Adrenal gland (tissue), 12 donors: ENCODE results near the gene PARD3B. TPM values are rescaled to one million over a fixed set of nuclear protein-coding genes. Genes with fewer than 3 reads are reported as not detected.

Experiments
- DNase-seq, 7 donors: peaks; one replicate each; pipeline ENCODE4 v3.0.0-alpha.2; 2019 to 2020
- H3K27ac ChIP-seq, 5 donors: fragments of 200-600 bp; sonication (generic) in 4 of 5; 1 replicate in 3 of 5; 2 replicates in 2 of 5; pipeline versions ENCODE4 v1.5.1 to v1.8.0; 2016 to 2020; ENCODE audit warnings: mild to moderate bottlenecking in 1 of 5
- H3K27me3 ChIP-seq: fragments of 200-600 bp; 2 replicates; pipeline ENCODE4 v1.8.0; 2021
- H3K36me3 ChIP-seq, 2 donors: fragments of 200-600 bp; replicated peaks in 1 of 2; 1 replicate in 1 of 2; 2 replicates in 1 of 2; pipeline versions ENCODE4 v1.5.1 to v1.8.0; 2018 to 2022
- H3K4me1 ChIP-seq, 2 donors: fragments of 200-600 bp; replicated peaks in 1 of 2; 1 replicate in 1 of 2; 2 replicates in 1 of 2; pipeline versions ENCODE4 v1.5.1 to v1.8.0; 2018 to 2021
- H3K4me3 ChIP-seq, 4 donors: fragments of 200-600 bp; sonication (generic) in 3 of 4; one replicate each; pipeline ENCODE4 v1.5.1; 2016 to 2018
- H3K9me3 ChIP-seq, 3 donors: fragments of 200-600 bp; sonication (generic) in 1 of 3; replicated peaks in 1 of 3; 1 replicate in 2 of 3; 2 replicates in 1 of 3; pipeline versions ENCODE4 v1.5.1 to v1.8.0; 2016 to 2021
- CTCF ChIP-seq, 6 experiments: fragments of 450-650 bp in 4 of 6; fragments of 200-600 bp in 2 of 6; sonication (generic) in 1 of 6; IDR thresholded peaks; 1 replicate in 5 of 6; 2 replicates in 1 of 6; pipeline versions ENCODE4 v1.5.1 to v1.8.0; 2016 to 2021; ENCODE audit warnings: antibody characterized with exemption in 6 of 6, mild to moderate bottlenecking in 2 of 6, moderate library complexity in 1 of 6
- POLR2A ChIP-seq, 2 donors: fragments of 450-650 bp; IDR thresholded peaks; one replicate each; pipeline ENCODE4 v1.6.1; 2017; ENCODE audit warnings: antibody characterized with exemption in 2 of 2, mild to moderate bottlenecking in 2 of 2, moderate library complexity in 1 of 2
- WGBS, 4 donors: extraction: QIAGEN DNeasy Blood & Tissue Kit in 2 of 4; methylation state at CpG; one replicate each; pipeline versions ENCODE4 v1.1.5 to v1.1.7; 2013 to 2017; 5-methylcytosine and 5-hydroxymethylcytosine counted together
- intact Hi-C, 2 donors: fragments of 100-400 bp; cut with DNase I; formaldehyde crosslinking; loops; one replicate each; pipeline versions ENCODE4 v1.14.1 to v1.15.0; 2022 to 2023
- polyA plus RNA-seq, 3 donors: library from polyadenylated mRNA; stranded (reverse); fragments of 200-250 nt in 2 of 3; fragments of 350-450 nt in 1 of 3; fragmentation: Illumina TruSeq in 1 of 3; extraction: RNeasy Lipid Tissue Mini Kit (QIAGEN cat#74804) in 1 of 3; gene quantifications; one replicate each; pipeline ENCODE4 v1.2.3, GENCODE V29; 2013 to 2014
- total RNA-seq, 9 donors: library from RNA; depleted of rRNA in 4 of 9; stranded (reverse); fragments of >200 nt in 4 of 9; fragments of 120-200 nt in 1 of 9; fragmentation: NEBNext Ultra II Directional in 1 of 9; extraction: Animal tissue kit (Norgen Biotek cat#: 25700) in 1 of 9; gene quantifications; one replicate each; pipeline versions ENCODE4 v1.1.0 to v1.2.4, GENCODE V29; 2013 to 2023
- donor health status: healthy with polysubstance abuse.
- donor health status: Bipolar disorder and iron deficiency.
- donor health status: DM: yes; HTN: yes; CAD: no.
- donor health status: DM: no; HTN: no; CAD: no.
- donor health status: DM: no; HTN: no; CAD: no.
- donor health status: DM: yes; HTN: yes; CAD: no.

Gene PARD3B
- total and polyA plus RNA-seq, 12 donors = 1.9 to 20.4 (median 9.5) TPM

DNA sequence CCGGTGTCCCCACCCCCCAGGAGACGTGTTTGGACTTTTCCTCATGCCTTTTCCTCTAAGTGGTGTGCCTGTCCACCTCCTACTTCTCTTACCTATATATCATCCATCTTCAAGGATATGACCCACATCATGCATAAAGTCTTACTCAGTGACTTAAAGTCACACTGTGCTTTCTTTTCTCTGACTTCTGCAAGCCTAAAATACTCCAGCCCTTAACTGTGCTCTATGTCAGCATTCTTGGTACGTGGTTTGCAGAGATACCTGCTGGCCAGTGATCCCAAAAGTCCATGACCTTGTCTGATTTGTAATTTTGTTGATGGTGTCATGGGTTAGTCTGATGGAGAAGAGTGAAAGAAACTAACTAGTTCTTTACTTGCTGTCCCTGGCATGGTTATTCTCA, 743.4 kb downstream of the PARD3B start:
- no peak for DNase-seq
- Histone ChIP-seq H3K4me1 (no peaks in the 10 kb centered on the region), H3K36me3 (no peaks in the 10 kb centered on the region), H3K27me3 (no peaks in the 10 kb centered on the region), H3K9me3 (no peaks in the 10 kb centered on the region), H3K27ac (no peak overlapping the region), H3K4me3 (no peak overlapping the region)
- TF ChIP-seq POLR2A (IDR thresholded peaks at IDR 0.05) = no peak
- TF ChIP-seq CTCF (IDR thresholded peaks at IDR 0.05) = no peak
- intact Hi-C loops = no loop called here
- 87 to 95% (median 89%) methylated on average over 3 of the region's 3 CpGs for WGBS, 4 donors

DNA sequence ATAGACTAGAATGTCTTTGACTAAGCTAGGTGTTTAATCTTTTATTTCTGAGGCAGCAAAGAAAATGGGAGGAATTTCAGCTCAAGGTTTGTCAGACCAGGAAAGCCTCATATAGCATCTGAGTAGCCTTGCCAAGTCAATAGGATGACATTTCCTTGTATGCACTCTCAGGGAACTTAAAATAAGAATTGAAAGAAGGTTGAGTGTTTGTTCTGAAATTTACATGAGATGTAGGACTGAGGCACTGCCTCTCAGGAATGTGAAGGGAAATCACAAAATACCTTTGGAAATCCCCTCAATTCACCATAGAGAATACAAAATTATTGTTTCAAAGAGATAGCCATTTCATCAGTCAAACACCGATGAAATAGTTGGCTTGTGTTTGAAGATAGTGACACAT, 745.0 kb downstream of the PARD3B start:
- WGBS, 4 donors = 89 to 95% (median 94%) methylated on average over 1 of the region's 1 CpG
- H3K27ac ChIP-seq = no peak overlapping the region
- H3K36me3 ChIP-seq = no peaks in the 10 kb centered on the region
- intact Hi-C loops = no loop called here
- no peak for TF ChIP-seq POLR2A (IDR thresholded peaks at IDR 0.05)
- no peak for TF ChIP-seq CTCF (IDR thresholded peaks at IDR 0.05)
- no peaks in the 10 kb centered on the region for H3K9me3 ChIP-seq
- no peak overlapping the region for H3K4me3 ChIP-seq
- no peaks in the 10 kb centered on the region for H3K27me3 ChIP-seq
- no peak for DNase-seq
- no peaks in the 10 kb centered on the region for H3K4me1 ChIP-seq

DNA sequence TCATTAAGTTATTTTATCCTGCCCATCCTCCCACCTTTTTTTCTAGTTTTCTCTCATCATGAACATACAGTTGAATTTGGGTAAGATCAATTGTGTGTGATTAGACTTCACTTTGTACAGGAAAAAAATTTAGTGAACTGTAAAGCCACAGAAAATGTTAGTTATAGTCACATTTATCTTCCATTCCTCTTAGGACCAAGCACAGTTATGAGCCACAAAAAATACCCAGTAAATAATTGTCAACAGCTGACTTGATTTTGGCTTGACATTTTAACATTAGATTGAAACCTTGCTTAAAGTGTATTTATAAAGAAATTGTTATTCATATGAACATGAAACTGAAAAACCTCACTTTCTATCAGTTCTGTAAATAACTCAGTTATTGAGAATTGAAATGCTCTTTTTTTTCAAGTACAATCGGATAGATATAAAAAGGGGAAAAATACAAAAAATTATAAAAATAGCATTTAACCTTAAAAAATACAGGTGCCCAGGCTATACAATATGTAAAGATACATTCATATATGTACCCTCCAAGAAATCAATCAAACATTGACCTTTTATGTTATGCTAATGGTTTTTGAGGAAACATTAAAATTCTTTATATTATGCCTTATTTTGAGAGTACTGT, 747.5 kb downstream of the PARD3B start:
- intact Hi-C loops = no loop called here
- no peak overlapping the region for H3K27ac ChIP-seq
- H3K4me1 ChIP-seq = no peaks in the 10 kb centered on the region
- 93 to 98% (median 96%) methylated on average over 1 of the region's 1 CpG for WGBS, 4 donors
- H3K36me3 ChIP-seq = no peaks in the 10 kb centered on the region
- DNase-seq = no peak
- H3K27me3 ChIP-seq = no peaks in the 10 kb centered on the region
- H3K4me3 ChIP-seq = no peak overlapping the region
- TF ChIP-seq CTCF (IDR thresholded peaks at IDR 0.05) (no peak), POLR2A (IDR thresholded peaks at IDR 0.05) (no peak)
- H3K9me3 ChIP-seq = no peaks in the 10 kb centered on the region

DNA sequence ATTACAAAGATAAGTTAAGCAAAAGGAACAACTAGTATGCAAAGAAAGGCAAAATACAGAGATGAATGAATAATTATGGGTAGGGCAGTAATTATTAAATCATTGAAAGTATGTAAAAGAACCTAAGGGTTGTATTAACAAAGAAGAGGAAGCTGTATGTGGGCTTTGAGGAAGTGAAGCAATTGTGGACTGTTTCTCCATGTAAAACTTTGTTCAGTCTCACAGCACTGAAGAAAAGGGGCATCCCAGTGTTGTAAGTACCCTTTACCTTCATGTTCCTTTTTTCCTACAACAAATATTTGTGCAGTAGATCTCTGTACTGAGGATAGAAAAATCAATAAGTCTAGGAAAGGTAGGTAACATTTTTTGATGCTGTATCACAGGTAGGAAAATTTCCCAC, 748.3 kb downstream of the PARD3B start:
- no peaks in the 10 kb centered on the region for H3K27me3 ChIP-seq
- H3K36me3 ChIP-seq = no peaks in the 10 kb centered on the region
- no peaks in the 10 kb centered on the region for H3K4me1 ChIP-seq
- no peak for TF ChIP-seq CTCF (IDR thresholded peaks at IDR 0.05)
- no peak for TF ChIP-seq POLR2A (IDR thresholded peaks at IDR 0.05)
- H3K27ac ChIP-seq = no peak overlapping the region
- no peaks in the 10 kb centered on the region for H3K9me3 ChIP-seq
- H3K4me3 ChIP-seq = no peak overlapping the region
- DNase-seq = no peak
- intact Hi-C loops = no loop called here
